WTC11 (cell line): ENCODE data around the gene KLHL26. TPM values are rescaled to one million over a fixed set of nuclear protein-coding genes. Genes with fewer than 3 reads are reported as not detected.
A peak's percentile ranks its signal among the peaks of the same experiment; 100 is the strongest.

ENCODE experiments used
- ATAC-seq: fragments of 200-7000 bp; cut with Tn5 transposase; 2 replicates; pipeline ENCODE4 v1.10.0; 2021; ENCODE audit warnings: mild to moderate bottlenecking, moderate library complexity
- CTCF ChIA-PET: fragments of 300-600 bp; sonication (Branson Sonifier 250); formaldehyde crosslinking; loops from one replicate; lab custom pipeline; 2021; ENCODE audit warnings: antibody characterized with exemption; lab: Charles Lee
- POLR2A ChIA-PET: fragments of 350-600 bp; sonication (Branson Sonifier 250); formaldehyde crosslinking; loops from one replicate; lab custom pipeline; 2021; ENCODE audit warnings: antibody characterized with exemption; lab: Charles Lee
- DNase-seq: peaks from one replicate; pipeline ENCODE4 v3.0.0; 2021; ENCODE audit warnings: low spot score
- H3K27ac Mint-ChIP-seq: 2 replicates; pipeline ENCODE4 v1.8.0; 2021; ENCODE audit warnings: mixed read lengths
- H3K27me3 Mint-ChIP-seq: 2 replicates; pipeline ENCODE4 v1.8.0; 2021; ENCODE audit warnings: low read depth, mild to moderate bottlenecking, moderate library complexity, mixed read lengths
- H3K36me3 Mint-ChIP-seq: 2 replicates; pipeline ENCODE4 v1.8.0; 2021; ENCODE audit warnings: mixed read lengths
- H3K4me1 Mint-ChIP-seq: 2 replicates; pipeline ENCODE4 v1.8.0; 2022; ENCODE audit warnings: mixed read lengths
- H3K4me3 Mint-ChIP-seq: 2 replicates; pipeline ENCODE4 v1.8.0; 2021; ENCODE audit warnings: mild to moderate bottlenecking, moderate library complexity, mixed read lengths
- H3K9me3 Mint-ChIP-seq: 2 replicates; pipeline ENCODE4 v1.8.0; 2021; ENCODE audit warnings: mixed read lengths
- CREB1 ChIP-seq: sonication (generic); formaldehyde crosslinking; IDR thresholded peaks from 2 replicates; pipeline ENCODE4 v1.8.0; 2023; ENCODE audit warnings: mild to moderate bottlenecking, missing genetic modification reagents
- CREM ChIP-seq: sonication (generic); formaldehyde crosslinking; IDR thresholded peaks from 2 replicates; pipeline ENCODE4 v1.8.1; 2022; ENCODE audit warnings: mild to moderate bottlenecking, missing genetic modification reagents, moderate library complexity
- ETV6 ChIP-seq: sonication (generic); formaldehyde crosslinking; IDR thresholded peaks from 2 replicates; pipeline ENCODE4 v1.8.1; 2022; ENCODE audit warnings: mild to moderate bottlenecking, missing genetic modification reagents
- MYBL2 ChIP-seq: sonication (generic); formaldehyde crosslinking; IDR thresholded peaks from 2 replicates; pipeline ENCODE4 v1.8.1; 2023; ENCODE audit warnings: mild to moderate bottlenecking, moderate library complexity, missing genetic modification reagents
- NFATC4 ChIP-seq: fragments of 250-450 bp; sonication (Bioruptor Pico); IDR thresholded peaks from 2 replicates; pipeline ENCODE4 v1.9.0; 2021; ENCODE audit warnings: mild to moderate bottlenecking
- NR1H2 ChIP-seq: sonication (generic); formaldehyde crosslinking; IDR thresholded peaks from 2 replicates; pipeline ENCODE4 v1.9.0; 2021; ENCODE audit warnings: mild to moderate bottlenecking, moderate library complexity, missing genetic modification reagents
- NR3C1 ChIP-seq: sonication (generic); formaldehyde crosslinking; conservative IDR thresholded peaks from 2 replicates; pipeline ENCODE4 v1.8.1; 2023; ENCODE audit warnings: low read depth, mild to moderate bottlenecking, missing genetic modification reagents
- OVOL2 ChIP-seq: fragments of 250-450 bp; sonication (Bioruptor Pico); IDR thresholded peaks from 2 replicates; pipeline ENCODE4 v1.9.0; 2021; ENCODE audit warnings: mild to moderate bottlenecking, borderline replicate concordance
- SP1 ChIP-seq: sonication (generic); formaldehyde crosslinking; conservative IDR thresholded peaks from 2 replicates; pipeline ENCODE4 v1.8.1; 2022; ENCODE audit warnings: missing genetic modification reagents
- ZBTB21 ChIP-seq: sonication (generic); formaldehyde crosslinking; IDR thresholded peaks from 2 replicates; pipeline ENCODE4 v1.8.1; 2023; ENCODE audit warnings: mild to moderate bottlenecking, missing genetic modification reagents, borderline replicate concordance
- ZNF396 ChIP-seq: fragments of 250-450 bp; sonication (Bioruptor Pico); IDR thresholded peaks from 2 replicates; pipeline ENCODE4 v1.8.0; 2021; ENCODE audit warnings: mild to moderate bottlenecking, moderate library complexity, borderline replicate concordance
- ZNF423 ChIP-seq: fragments of 250-450 bp; sonication (Bioruptor Pico); IDR thresholded peaks from 2 replicates; pipeline ENCODE4 v2.1.2; 2022; ENCODE audit warnings: mild to moderate bottlenecking, moderate library complexity
- total RNA-seq: library from RNA; stranded (reverse); gene quantifications from 3 replicates; pipeline ENCODE4 v1.2.3, GENCODE V29; 2021
- TF ChIP-seq, protein P1 (sequence below): sonication (generic); formaldehyde crosslinking; IDR thresholded peaks from 2 replicates; pipeline ENCODE4 v1.8.0; 2022; ENCODE audit warnings: mild to moderate bottlenecking, missing genetic modification reagents
- TF ChIP-seq, protein P2 (sequence below): sonication (generic); formaldehyde crosslinking; IDR thresholded peaks from 2 replicates; pipeline ENCODE4 v1.8.0; 2022; ENCODE audit warnings: mild to moderate bottlenecking, missing genetic modification reagents
- TF ChIP-seq, protein P3 (sequence below): sonication (generic); formaldehyde crosslinking; IDR thresholded peaks from 2 replicates; pipeline ENCODE4 v1.8.0; 2022; ENCODE audit warnings: mild to moderate bottlenecking, missing genetic modification reagents
- TF ChIP-seq, protein P4 (sequence below): sonication (generic); formaldehyde crosslinking; IDR thresholded peaks from 2 replicates; pipeline ENCODE4 v1.8.0; 2022; ENCODE audit warnings: mild to moderate bottlenecking, missing genetic modification reagents
- TF ChIP-seq, protein P5 (sequence below): fragments of 250-450 bp; sonication (Bioruptor Pico); IDR thresholded peaks from 2 replicates; pipeline ENCODE4 v2.1.2; 2022; ENCODE audit warnings: mild to moderate bottlenecking, moderate library complexity

Gene KLHL26
- total RNA-seq, 1 experiment from 2014 or later, result 13.1 TPM

DNA sequence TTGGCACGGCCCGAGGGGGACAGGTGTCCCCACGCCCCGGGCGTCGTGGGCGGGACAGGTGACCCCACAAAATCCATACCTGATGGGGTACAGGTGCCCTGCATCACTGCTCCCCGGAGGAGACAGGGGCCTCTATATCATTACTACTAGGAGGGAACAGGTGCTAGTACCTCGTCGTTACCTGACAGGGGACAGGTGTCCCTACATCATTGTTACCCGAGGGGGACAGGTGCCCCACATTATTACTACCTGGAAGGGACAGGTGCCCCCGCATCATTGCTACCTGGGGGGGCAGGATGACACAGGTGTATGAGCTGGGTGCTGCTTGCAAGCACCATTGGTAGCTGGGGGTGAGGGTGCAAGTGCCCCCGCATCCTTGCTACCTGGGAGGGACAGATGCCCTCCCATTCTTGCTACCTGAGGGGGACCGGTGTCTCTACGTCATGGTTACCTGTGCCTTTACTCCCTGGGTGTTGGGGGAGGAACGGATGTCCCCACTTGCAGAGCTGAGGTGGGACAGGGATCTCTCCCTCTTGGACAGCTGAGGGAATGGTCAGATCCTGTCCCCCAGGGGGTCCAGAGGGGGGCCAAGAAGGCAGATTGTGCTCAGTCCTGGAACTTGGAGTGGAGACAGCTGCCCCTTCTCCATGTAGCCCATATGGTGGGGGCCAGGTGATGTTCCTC, 47.3 kb downstream of the KLHL26 start:
- Mint-ChIP-seq H3K27me3 (no peaks in the 10 kb centered on the region; the same call in 1 of the 2 replicates), H3K4me1 (peaks cover 4% of the 10 kb centered on the region; the same call in 1 of the 2 replicates), H3K36me3 (no peaks in the 10 kb centered on the region), H3K9me3 (no peaks in the 10 kb centered on the region), H3K27ac (no peak overlapping the region), H3K4me3 (peak overlapping the region; percentile 70)
- TF ChIP-seq ZNF396 (CRISPR knock-in tag), result no peak
- TF ChIP-seq, protein P1, sequence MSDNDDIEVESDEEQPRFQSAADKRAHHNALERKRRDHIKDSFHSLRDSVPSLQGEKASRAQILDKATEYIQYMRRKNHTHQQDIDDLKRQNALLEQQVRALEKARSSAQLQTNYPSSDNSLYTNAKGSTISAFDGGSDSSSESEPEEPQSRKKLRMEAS (CRISPR knock-in tag), result no peak
- no peak for TF ChIP-seq ZBTB21 (CRISPR knock-in tag)
- TF ChIP-seq NR3C1 (CRISPR knock-in tag), result no peak
- TF ChIP-seq CREM, result no peak
- no peak for TF ChIP-seq MYBL2
- TF ChIP-seq OVOL2 (CRISPR knock-in tag), result no peak
- TF ChIP-seq, protein P2, sequence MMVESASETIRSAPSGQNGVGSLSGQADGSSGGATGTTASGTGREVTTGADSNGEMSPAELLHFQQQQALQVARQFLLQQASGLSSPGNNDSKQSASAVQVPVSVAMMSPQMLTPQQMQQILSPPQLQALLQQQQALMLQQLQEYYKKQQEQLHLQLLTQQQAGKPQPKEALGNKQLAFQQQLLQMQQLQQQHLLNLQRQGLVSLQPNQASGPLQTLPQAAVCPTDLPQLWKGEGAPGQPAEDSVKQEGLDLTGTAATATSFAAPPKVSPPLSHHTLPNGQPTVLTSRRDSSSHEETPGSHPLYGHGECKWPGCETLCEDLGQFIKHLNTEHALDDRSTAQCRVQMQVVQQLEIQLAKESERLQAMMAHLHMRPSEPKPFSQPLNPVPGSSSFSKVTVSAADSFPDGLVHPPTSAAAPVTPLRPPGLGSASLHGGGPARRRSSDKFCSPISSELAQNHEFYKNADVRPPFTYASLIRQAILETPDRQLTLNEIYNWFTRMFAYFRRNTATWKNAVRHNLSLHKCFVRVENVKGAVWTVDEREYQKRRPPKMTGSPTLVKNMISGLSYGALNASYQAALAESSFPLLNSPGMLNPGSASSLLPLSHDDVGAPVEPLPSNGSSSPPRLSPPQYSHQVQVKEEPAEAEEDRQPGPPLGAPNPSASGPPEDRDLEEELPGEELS, result no peak
- no peak for TF ChIP-seq ETV6
- no peak for TF ChIP-seq ZNF423 (CRISPR knock-in tag)
- TF ChIP-seq NR1H2 (CRISPR knock-in tag), result no peak
- ATAC-seq (peak; percentile 11), DNase-seq (no peak)
- POLR2A ChIA-PET, result no interaction called here
- CTCF ChIA-PET, result interaction anchor here (1.2 to 1.3 kb wide), 2 partner anchors 95 to 222 kb away, joined by 3 to 4 read pairs; no protein-coding TSS in a partner anchor

DNA sequence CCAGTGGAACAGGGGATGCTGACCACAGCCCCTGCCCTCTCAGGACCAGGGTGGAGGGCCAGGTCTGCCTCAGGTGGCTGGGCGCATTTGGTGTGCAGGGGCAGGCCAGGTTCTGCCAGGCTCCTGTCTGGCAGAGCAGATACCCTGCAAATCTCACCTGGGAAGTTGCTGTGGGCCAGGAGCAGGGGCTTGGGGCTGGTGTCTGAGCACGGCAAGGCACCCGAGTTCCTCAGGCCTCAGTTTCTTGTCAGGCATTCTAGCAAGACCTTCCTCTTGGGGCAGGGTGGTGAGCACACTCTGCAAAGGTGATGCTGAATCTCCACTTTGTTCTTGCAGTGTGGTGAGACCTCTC, 47.8 kb downstream of the KLHL26 start:
- CTCF ChIA-PET, result interaction anchor here (0.9 to 1.3 kb wide), 3 partner anchors 8 to 223 kb away, joined by 3 to 4 read pairs (median 3); no protein-coding TSS in a partner anchor

More for the DNA sequence above, 47.8 kb downstream of the KLHL26 start:
- H3K4me1 Mint-ChIP-seq, result peaks cover 4% of the 10 kb centered on the region; the same call in 1 of the 2 replicates
- TF ChIP-seq CREB1 (CRISPR knock-in tag) (no peak), ZNF396 (CRISPR knock-in tag) (no peak), SP1 (CRISPR knock-in tag) (no peak), ETV6 (no peak), NFATC4 (CRISPR knock-in tag) (no peak)
- TF ChIP-seq, protein P3, sequence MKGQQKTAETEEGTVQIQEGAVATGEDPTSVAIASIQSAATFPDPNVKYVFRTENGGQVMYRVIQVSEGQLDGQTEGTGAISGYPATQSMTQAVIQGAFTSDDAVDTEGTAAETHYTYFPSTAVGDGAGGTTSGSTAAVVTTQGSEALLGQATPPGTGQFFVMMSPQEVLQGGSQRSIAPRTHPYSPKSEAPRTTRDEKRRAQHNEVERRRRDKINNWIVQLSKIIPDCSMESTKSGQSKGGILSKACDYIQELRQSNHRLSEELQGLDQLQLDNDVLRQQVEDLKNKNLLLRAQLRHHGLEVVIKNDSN (CRISPR knock-in tag), result no peak
- TF ChIP-seq, protein P4, sequence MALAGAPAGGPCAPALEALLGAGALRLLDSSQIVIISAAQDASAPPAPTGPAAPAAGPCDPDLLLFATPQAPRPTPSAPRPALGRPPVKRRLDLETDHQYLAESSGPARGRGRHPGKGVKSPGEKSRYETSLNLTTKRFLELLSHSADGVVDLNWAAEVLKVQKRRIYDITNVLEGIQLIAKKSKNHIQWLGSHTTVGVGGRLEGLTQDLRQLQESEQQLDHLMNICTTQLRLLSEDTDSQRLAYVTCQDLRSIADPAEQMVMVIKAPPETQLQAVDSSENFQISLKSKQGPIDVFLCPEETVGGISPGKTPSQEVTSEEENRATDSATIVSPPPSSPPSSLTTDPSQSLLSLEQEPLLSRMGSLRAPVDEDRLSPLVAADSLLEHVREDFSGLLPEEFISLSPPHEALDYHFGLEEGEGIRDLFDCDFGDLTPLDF (CRISPR knock-in tag), result no peak
- TF ChIP-seq, protein P5, sequence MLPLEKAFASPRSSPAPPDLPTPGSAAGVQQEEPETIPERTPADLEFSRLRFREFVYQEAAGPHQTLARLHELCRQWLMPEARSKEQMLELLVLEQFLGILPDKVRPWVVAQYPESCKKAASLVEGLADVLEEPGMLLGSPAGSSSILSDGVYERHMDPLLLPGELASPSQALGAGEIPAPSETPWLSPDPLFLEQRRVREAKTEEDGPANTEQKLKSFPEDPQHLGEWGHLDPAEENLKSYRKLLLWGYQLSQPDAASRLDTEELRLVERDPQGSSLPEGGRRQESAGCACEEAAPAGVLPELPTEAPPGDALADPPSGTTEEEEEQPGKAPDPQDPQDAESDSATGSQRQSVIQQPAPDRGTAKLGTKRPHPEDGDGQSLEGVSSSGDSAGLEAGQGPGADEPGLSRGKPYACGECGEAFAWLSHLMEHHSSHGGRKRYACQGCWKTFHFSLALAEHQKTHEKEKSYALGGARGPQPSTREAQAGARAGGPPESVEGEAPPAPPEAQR (CRISPR knock-in tag), result no peak
- POLR2A ChIA-PET, result no interaction called here
- H3K4me3 Mint-ChIP-seq, result peak overlapping the region; percentile 70
- DNase-seq (no peak), ATAC-seq (no peak)
- H3K27me3 Mint-ChIP-seq, result no peaks in the 10 kb centered on the region; the same call in 1 of the 2 replicates
- no peaks in the 10 kb centered on the region for H3K9me3 Mint-ChIP-seq
- H3K36me3 Mint-ChIP-seq, result no peaks in the 10 kb centered on the region
- no peak overlapping the region for H3K27ac Mint-ChIP-seq
